OCI-LY7 (cell line): ENCODE results near the gene ZNF106.

Source experiments
- EZH2phosphoT487 ChIP-seq: fragments of 200-600 bp; sonication (generic); IDR thresholded peaks from 2 replicates; pipeline ENCODE4 v1.6.1; 2018; ENCODE audit warnings: low read depth, borderline replicate concordance, mild to moderate bottlenecking, mixed run types, antibody characterized with exemption, low read length, moderate library complexity, mixed read lengths
- TF ChIP-seq, protein P1 (sequence below): fragments of 200-600 bp; sonication (generic); conservative IDR thresholded peaks from 2 replicates; pipeline ENCODE4 v1.5.1; 2014; ENCODE audit warnings: mild to moderate bottlenecking, antibody characterized with exemption, low read length, moderate library complexity, mixed read lengths

DNA sequence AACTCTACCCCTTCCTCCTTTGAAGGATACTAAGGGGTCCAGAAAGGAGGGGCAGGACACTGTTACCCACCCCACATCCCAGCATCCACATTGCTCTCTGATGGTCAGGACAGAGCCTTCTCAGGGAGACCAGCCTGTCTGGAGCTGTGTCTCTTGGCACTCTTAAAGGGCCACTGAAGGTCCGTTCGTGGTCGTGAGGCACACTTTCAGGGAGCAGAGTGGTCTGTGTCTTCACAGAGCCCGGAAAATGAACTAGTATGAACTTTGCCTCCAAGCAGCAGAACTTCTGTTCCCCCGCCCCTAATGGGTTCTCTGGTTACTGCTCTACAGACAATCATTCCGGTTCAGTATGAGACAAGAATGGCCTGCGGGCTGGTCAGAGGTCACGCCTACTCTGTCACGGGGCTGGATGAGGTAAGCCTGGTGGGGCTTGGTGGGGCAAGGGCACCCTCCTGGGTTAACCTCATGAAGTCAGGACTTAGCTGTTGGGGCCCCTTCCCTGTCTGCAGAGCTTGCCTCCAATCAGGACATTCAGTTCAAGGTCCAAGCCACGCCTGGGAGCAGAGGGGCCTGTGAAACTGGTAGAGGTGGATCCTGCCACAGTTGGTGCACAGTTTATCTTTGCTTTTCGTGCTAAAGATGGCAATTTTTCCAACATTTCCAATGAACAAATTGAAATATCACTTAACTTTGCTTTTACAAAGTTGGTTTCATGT lies 98.5 kb downstream of the ZNF106 start:
- TF ChIP-seq, protein P1, sequence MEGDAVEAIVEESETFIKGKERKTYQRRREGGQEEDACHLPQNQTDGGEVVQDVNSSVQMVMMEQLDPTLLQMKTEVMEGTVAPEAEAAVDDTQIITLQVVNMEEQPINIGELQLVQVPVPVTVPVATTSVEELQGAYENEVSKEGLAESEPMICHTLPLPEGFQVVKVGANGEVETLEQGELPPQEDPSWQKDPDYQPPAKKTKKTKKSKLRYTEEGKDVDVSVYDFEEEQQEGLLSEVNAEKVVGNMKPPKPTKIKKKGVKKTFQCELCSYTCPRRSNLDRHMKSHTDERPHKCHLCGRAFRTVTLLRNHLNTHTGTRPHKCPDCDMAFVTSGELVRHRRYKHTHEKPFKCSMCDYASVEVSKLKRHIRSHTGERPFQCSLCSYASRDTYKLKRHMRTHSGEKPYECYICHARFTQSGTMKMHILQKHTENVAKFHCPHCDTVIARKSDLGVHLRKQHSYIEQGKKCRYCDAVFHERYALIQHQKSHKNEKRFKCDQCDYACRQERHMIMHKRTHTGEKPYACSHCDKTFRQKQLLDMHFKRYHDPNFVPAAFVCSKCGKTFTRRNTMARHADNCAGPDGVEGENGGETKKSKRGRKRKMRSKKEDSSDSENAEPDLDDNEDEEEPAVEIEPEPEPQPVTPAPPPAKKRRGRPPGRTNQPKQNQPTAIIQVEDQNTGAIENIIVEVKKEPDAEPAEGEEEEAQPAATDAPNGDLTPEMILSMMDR, result no peak
- no peak for TF ChIP-seq EZH2phosphoT487
